OCI-LY7 (cell line): ENCODE measurements around the gene SMIM29. TPM values are rescaled to one million over a fixed set of nuclear protein-coding genes. Genes with fewer than 3 reads are reported as not detected.

Experiments used
- BruUV-seq: library from RNA; stranded (reverse); fragments of 400-500 nt; replicated peaks from 2 replicates; lab custom pipeline; 2021; lab: Mats Ljungman, UMichigan
- CTCF ChIA-PET: fragments of 300-600 bp; sonication (Branson Sonifier 250); formaldehyde crosslinking; loops from one replicate; lab custom pipeline; 2022; ENCODE audit warnings: antibody characterized with exemption; ENCODE audit not compliant: unreplicated experiment; lab: Charles Lee
- POLR2A ChIA-PET: fragments of 300-600 bp; sonication (Branson Sonifier 250); formaldehyde crosslinking; loops from one replicate; lab custom pipeline; 2022; ENCODE audit warnings: antibody characterized with exemption; lab: Charles Lee
- DNase-seq: peaks from one replicate; pipeline ENCODE4 v3.0.0-alpha.2; 2015; ENCODE audit warnings: low spot score
- H2AFZ ChIP-seq: fragments of 200-600 bp; sonication (generic), shearing (Covaris generic); 2 replicates; pipeline ENCODE4 v1.6.1; 2014; ENCODE audit warnings: mild to moderate bottlenecking, antibody characterized with exemption, low read length, moderate library complexity
- H3K27ac ChIP-seq: fragments of 200-600 bp; sonication (generic); 2 replicates; pipeline ENCODE4 v1.5.1; 2014; ENCODE audit warnings: mixed run types, low read depth, mild to moderate bottlenecking, moderate library complexity, low read length, inconsistent platforms; ENCODE audit not compliant: poor library complexity, severe bottlenecking
- H3K36me3 ChIP-seq: fragments of 200-600 bp; sonication (generic); 2 replicates; pipeline ENCODE4 v1.6.1; 2014; ENCODE audit warnings: mild to moderate bottlenecking, antibody characterized with exemption, low read length, moderate library complexity, mixed read lengths; ENCODE audit not compliant: insufficient read depth
- H3K4me1 ChIP-seq: fragments of 200-600 bp; sonication (generic); 2 replicates; pipeline ENCODE4 v1.5.1; 2014; ENCODE audit warnings: mild to moderate bottlenecking, low read length; ENCODE audit not compliant: insufficient read depth, poor library complexity, severe bottlenecking
- H3K4me2 ChIP-seq: fragments of 200-600 bp; sonication (generic); 2 replicates; pipeline ENCODE4 v1.6.1; 2014; ENCODE audit warnings: mild to moderate bottlenecking, low read length
- H3K4me3 ChIP-seq: fragments of 200-600 bp; sonication (generic); 2 replicates; pipeline ENCODE4 v1.5.1; 2014; ENCODE audit warnings: mild to moderate bottlenecking, low read depth, low read length; ENCODE audit not compliant: poor library complexity, severe bottlenecking
- H3K79me2 ChIP-seq: fragments of 200-600 bp; sonication (generic); 2 replicates; pipeline ENCODE4 v1.6.1; 2016; ENCODE audit warnings: low read depth, mild to moderate bottlenecking, low read length, moderate library complexity, mixed read lengths; ENCODE audit not compliant: insufficient read depth
- H3K9me2 ChIP-seq: fragments of 200-600 bp; sonication (generic); 2 replicates; pipeline ENCODE4 v1.6.1; 2016; ENCODE audit warnings: mild to moderate bottlenecking, low read length, mixed read lengths; ENCODE audit not compliant: insufficient read depth
- H3K9me3 ChIP-seq: fragments of 200-600 bp; sonication (generic); 2 replicates; pipeline ENCODE4 v1.6.1; 2014; ENCODE audit warnings: mild to moderate bottlenecking, mixed run types, low read length, mixed read lengths
- H4K20me1 ChIP-seq: fragments of 200-600 bp; sonication (generic); 2 replicates; pipeline ENCODE4 v1.6.1; 2014; ENCODE audit warnings: mild to moderate bottlenecking, antibody characterized with exemption, low read length, moderate library complexity, mixed read lengths; ENCODE audit not compliant: insufficient read depth
- EZH2phosphoT487 ChIP-seq: fragments of 200-600 bp; sonication (generic); IDR thresholded peaks from 2 replicates; pipeline ENCODE4 v1.6.1; 2018; ENCODE audit warnings: low read depth, borderline replicate concordance, mild to moderate bottlenecking, mixed run types, antibody characterized with exemption, low read length, moderate library complexity, mixed read lengths
- intact Hi-C: fragments of 100-400 bp; cut with micrococcal nuclease; formaldehyde crosslinking; loops from one replicate; pipeline ENCODE4 v1.10.0; 2022; ENCODE audit not compliant: unreplicated experiment
- total RNA-seq, 2 experiments: library from RNA; depleted of rRNA in 1 of 2; stranded (reverse); fragments of >200 nt in 1 of 2; shearing (Covaris generic) in 1 of 2; gene quantifications; 2 replicates each; pipeline ENCODE4 v1.2.3, GENCODE V29; 2014 to 2022
- TF ChIP-seq, protein P1 (sequence below): fragments of 200-600 bp; sonication (generic); conservative IDR thresholded peaks from 2 replicates; pipeline ENCODE4 v1.5.1; 2014; ENCODE audit warnings: mild to moderate bottlenecking, antibody characterized with exemption, low read length, moderate library complexity, mixed read lengths

SMIM29 gene
- total RNA-seq, 2 experiments from 2014 or later = 17.3 to 21.3 TPM

- Histone ChIP-seq H4K20me1 (no peaks in the 10 kb centered on the region), H3K4me1 (no peaks in the 10 kb centered on the region), H3K79me2 (no peaks in the 10 kb centered on the region), H3K36me3 (peaks cover 62% of the 10 kb centered on the region), H3K9me3 (no peaks in the 10 kb centered on the region), H3K9me2 (no peaks in the 10 kb centered on the region), H3K4me2 (no peak overlapping the region), H3K27ac (no peak overlapping the region), H2AFZ (no peak overlapping the region), H3K4me3 (no peak overlapping the region)
- intact Hi-C loops = no loop called here
- TF ChIP-seq EZH2phosphoT487 = no peak
- TF ChIP-seq, protein P1, sequence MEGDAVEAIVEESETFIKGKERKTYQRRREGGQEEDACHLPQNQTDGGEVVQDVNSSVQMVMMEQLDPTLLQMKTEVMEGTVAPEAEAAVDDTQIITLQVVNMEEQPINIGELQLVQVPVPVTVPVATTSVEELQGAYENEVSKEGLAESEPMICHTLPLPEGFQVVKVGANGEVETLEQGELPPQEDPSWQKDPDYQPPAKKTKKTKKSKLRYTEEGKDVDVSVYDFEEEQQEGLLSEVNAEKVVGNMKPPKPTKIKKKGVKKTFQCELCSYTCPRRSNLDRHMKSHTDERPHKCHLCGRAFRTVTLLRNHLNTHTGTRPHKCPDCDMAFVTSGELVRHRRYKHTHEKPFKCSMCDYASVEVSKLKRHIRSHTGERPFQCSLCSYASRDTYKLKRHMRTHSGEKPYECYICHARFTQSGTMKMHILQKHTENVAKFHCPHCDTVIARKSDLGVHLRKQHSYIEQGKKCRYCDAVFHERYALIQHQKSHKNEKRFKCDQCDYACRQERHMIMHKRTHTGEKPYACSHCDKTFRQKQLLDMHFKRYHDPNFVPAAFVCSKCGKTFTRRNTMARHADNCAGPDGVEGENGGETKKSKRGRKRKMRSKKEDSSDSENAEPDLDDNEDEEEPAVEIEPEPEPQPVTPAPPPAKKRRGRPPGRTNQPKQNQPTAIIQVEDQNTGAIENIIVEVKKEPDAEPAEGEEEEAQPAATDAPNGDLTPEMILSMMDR = no peak
- no peak for DNase-seq
- POLR2A ChIA-PET = interaction anchor here (1.0 to 1.7 kb wide), 4 partner anchors 9 to 24 kb away, joined by 3 to 4 read pairs (median 3); no protein-coding TSS in a partner anchor
- CTCF ChIA-PET = no interaction called here
- no TSS peak for BruUV-seq
These were observed 33.0 kb upstream of the SMIM29 start for GRCh38 chr6:34281702-34282334.

GRCh38 chr6:34280216-34280615, 31.4 kb upstream of the SMIM29 start:
- peaks cover 52% of the 10 kb centered on the region for H3K36me3 ChIP-seq
- H3K4me1 ChIP-seq = no peaks in the 10 kb centered on the region
- no peak for DNase-seq
- no peak overlapping the region for H3K4me2 ChIP-seq
- no peaks in the 10 kb centered on the region for H4K20me1 ChIP-seq
- H3K9me2 ChIP-seq = no peaks in the 10 kb centered on the region
- CTCF ChIA-PET = no interaction called here
- intact Hi-C loops = no loop called here
- no TSS peak for BruUV-seq
- POLR2A ChIA-PET = no interaction called here
- H3K27ac ChIP-seq = no peak overlapping the region
- TF ChIP-seq, protein P1 = no peak
- no peak for TF ChIP-seq EZH2phosphoT487
- no peaks in the 10 kb centered on the region for H3K79me2 ChIP-seq
- H3K9me3 ChIP-seq = no peaks in the 10 kb centered on the region
- no peak overlapping the region for H2AFZ ChIP-seq
- no peak overlapping the region for H3K4me3 ChIP-seq

- ChIA-PET CTCF (no interaction called here), POLR2A (interaction anchor here (0.6 kb wide), 1 partner anchor 358 kb away, joined by 3 read pairs; no protein-coding TSS in a partner anchor)
- no TSS peak for BruUV-seq
- H3K9me2 ChIP-seq = no peaks in the 10 kb centered on the region
- H3K4me1 ChIP-seq = peaks cover under 1% of the 10 kb centered on the region
- intact Hi-C loops = no loop called here
- no peaks in the 10 kb centered on the region for H3K9me3 ChIP-seq
- H3K79me2 ChIP-seq = no peaks in the 10 kb centered on the region
- no peak overlapping the region for H3K27ac ChIP-seq
- no peaks in the 10 kb centered on the region for H4K20me1 ChIP-seq
- TF ChIP-seq EZH2phosphoT487 = no peak
- TF ChIP-seq, protein P1 = no peak
- H3K4me3 ChIP-seq = no peak overlapping the region
- no peak overlapping the region for H2AFZ ChIP-seq
- no peak for DNase-seq
- H3K36me3 ChIP-seq = peaks cover 38% of the 10 kb centered on the region
- H3K4me2 ChIP-seq = no peak overlapping the region
These were observed 30.0 kb upstream of the SMIM29 start for GRCh38 chr6:34278833-34279232.
